ENCODE measurements around the gene IAPP.

Gene IAPP

GRCh38 chr12:21428241-21428640 is 55.5 kb downstream of the IAPP start:
- CTCF ChIA-PET = no interaction called here
- no peak for TF ChIP-seq L3MBTL2 (conservative IDR thresholded peaks at IDR 0.05)
- TF ChIP-seq SUZ12 (IDR thresholded peaks at IDR 0.05) = no peak
- TF ChIP-seq LEF1 (IDR thresholded peaks at IDR 0.05; ENCODE audit: borderline replicate concordance) = no peak
- no peak for TF ChIP-seq NFRKB (IDR thresholded peaks at IDR 0.05)
- TF ChIP-seq TARDBP (IDR thresholded peaks at IDR 0.05) = no peak
- no peak for TF ChIP-seq FOXM1 (IDR thresholded peaks at IDR 0.05; ENCODE audit: borderline replicate concordance)
- no peak for TF ChIP-seq FOXA1 (IDR thresholded peaks at IDR 0.05)
- no peak for TF ChIP-seq ARNT (IDR thresholded peaks at IDR 0.05)
- no peak for TF ChIP-seq PKNOX1 (IDR thresholded peaks at IDR 0.05)
- TF ChIP-seq SP1 (IDR thresholded peaks at IDR 0.05) = no peak
- no peak for TF ChIP-seq ELF4 (IDR thresholded peaks at IDR 0.05)
- no peak for DNase-seq (ENCODE audit: extremely low spot score)
- POLR2A ChIA-PET = interaction anchor here (1.4 kb wide), 1 partner anchor 9 kb away, joined by 4 read pairs; the partner anchor contains the start of gene PYROXD1

Measured in HEK293T (cell line).